Suppressor macrophage (primary cell): Measurements from ENCODE around the gene RAPGEF5.
"Not testable (repeated sequence)": the region's sequence is repeated elsewhere in the genome, so short reads cannot be mapped to it uniquely, and the experiment has no call there.

Experiments
- DNase-seq, 4 experiments: peaks; one replicate each; pipeline ENCODE4 v3.0.0-alpha.2; 2020 to 2022

RAPGEF5 gene

GRCh38 chr7:22113041-22113440 lies 243.9 kb downstream of the RAPGEF5 start:
- no peak for DNase-seq

- DNase-seq: no peak
Observed at GRCh38 chr7:22111661-22112060, 245.3 kb downstream of the RAPGEF5 start.

GRCh38 chr7:22110881-22111280 lies 246.1 kb downstream of the RAPGEF5 start:
- no peak for DNase-seq

- peak; percentile 76 to 83 (median 80) for DNase-seq
Observed at GRCh38 chr7:22110227-22110839, 246.6 kb downstream of the RAPGEF5 start.

DNA sequence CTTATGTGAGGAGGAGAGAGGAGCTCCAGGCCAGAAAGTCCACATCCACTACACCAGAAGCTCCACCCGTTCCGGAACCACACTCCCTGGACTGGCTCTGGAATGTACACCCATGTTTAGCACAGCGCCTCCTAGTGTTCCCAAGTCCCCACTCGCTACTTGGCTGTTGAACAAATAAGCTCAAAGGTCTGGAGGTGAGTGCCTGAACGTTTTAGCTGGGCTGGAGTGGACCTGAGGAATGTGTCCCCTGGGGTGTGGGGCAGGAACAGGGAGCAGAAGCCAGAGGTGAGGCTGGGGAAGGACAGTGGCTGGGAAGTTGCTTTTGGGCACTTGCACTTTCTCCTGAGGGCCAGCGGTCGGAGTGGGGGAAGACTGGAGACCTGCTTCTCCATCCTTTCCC lies 247.2 kb downstream of the RAPGEF5 start:
- DNase-seq: peak; percentile 50 to 65 (median 59)

DNA sequence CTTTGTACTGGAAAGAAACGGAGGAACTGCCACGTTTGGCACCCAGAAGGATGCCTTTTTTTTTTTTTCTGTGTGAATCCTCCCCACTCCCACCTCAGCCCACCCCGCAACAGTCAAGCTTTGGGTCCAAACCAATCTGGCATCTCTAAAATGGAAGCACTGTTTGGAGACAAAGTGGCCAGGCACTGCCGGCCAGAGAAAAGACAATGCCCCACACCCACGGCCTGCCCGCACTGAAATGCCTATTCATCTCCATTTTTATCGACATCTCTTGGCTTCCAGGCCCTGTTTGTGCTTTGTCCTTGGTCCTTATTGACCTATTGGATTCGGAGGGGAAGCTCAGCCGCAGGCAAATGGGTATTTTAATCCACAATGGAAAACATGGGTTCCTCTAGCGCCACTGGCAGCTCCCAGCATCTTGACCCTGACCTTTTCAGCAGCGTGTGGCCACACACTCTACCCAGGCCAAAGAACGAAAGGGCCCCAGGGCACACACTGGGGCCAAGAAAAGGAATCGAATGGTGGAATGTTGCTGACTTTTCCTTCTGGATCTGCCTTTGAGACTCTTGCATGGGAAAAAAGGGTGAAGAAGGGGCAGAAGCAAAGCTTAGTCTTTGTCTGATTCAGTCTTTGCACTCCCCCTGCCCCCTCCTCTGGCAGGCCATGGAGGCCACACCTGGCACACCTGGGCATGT lies 248.7 kb downstream of the RAPGEF5 start:
- no peak for DNase-seq

DNA sequence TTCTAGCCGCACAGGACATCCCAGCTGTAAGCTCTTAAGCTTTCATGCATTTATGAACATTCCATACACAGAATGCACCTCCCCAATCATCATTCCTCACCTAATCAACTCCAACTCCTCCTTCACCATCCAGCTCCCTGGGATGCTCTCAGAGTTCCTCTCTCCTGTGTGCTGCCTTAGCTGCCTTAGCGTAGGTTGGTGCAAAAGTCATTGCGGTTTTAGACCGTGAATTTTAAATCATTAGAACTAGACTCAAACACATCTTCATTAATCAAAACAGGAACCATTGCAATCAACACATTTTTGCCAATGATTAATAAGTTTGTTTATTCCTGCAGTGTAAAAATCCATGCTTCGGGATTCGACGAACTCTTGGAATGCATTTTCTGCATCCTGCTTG lies 251.4 kb downstream of the RAPGEF5 start:
- DNase-seq: no peak

DNA sequence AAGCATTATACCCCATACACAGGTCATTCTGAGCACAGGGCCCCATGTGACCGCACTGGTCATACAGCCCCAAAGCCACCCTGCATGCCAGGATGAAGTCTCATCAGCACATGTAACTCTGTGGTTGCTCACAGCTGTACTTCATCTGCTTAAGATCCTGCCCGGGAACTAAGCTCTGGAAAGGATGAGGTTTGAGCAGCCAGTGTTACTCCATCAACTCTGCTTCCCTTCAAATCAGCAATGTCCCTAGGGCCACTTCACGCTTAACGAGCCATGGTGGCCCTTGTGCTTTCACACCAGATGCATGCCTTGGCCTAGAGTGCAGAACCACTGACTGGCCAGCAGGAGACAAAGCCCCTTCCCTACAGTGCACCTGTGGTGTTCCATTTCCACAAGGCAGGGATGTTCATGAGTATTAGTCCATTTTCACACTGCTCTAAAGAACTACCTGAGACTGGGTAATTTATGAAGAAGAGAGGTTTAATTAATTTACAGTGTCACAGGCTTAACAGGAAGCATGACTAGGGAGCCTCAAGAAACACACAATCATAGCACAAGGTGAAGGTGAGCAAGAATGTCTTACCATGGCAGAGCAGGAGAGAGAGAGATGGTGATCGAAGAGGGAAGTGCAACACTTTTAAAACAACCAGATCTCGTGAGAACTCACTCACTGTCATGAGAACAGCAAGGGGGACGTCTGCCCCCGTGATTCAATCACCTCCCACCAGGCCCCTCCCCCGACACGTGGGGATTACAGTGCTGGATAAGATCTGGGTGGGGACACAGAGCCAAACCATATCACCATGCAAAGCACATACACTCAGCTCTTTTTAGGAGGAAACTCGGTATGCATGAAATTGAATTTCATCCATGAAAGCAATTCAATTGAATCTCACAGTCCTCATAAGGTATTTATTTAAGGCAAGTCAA lies 262.3 kb downstream of the RAPGEF5 start:
- no peak for DNase-seq

DNA sequence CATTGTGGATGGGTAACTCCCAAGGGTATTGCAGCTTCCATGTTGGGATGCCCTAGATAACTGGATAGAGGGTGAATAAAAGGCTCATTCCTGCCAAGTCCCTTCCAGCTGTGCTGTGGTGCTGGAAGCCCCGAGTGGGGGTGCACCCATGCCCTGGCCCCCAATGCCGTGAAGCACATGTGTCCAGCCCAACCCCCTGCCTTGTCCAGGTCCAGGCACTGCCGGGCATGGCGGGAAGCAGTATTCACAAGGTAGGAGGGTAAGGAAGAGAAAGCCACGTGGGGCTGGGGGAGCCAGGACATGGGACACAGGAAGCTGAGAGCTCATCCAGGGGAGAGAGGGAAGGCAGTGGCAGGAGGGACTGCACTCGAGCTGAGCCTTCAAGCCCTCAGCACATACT lies 263.0 kb downstream of the RAPGEF5 start:
- no peak for DNase-seq

GRCh38 chr7:22093001-22093400 lies 264.0 kb downstream of the RAPGEF5 start:
- no peak for DNase-seq

DNA sequence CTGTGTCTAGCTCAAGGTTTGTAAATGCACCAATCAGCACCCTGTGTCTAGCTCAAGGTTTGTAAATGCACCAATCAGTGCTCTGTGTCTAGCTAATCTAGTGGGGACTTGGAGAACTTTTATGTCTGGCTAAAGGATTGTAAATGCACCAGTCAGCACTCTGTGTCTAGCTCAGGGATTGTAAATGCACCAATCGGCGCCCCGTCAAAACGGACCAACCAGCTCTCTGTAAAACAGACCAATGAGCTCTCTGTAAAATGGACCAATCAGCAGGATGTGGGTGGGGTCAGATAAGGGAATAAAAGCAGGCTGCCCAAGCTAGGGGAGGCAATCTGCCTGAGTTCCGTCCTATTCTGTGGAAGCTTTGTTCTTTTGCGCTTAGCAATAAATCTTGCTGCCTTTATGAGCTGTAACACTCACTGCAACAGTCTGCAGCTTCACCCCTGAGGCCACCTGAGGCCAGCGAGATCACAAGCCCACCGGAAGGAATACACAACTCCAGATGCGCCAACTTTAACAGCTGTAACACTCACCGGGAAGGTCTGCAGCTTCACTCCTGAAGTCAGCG lies 265.9 kb downstream of the RAPGEF5 start:
- DNase-seq: not testable (repeated sequence)

GRCh38 chr7:22090512-22090911 lies 266.4 kb downstream of the RAPGEF5 start:
- no peak for DNase-seq

DNA sequence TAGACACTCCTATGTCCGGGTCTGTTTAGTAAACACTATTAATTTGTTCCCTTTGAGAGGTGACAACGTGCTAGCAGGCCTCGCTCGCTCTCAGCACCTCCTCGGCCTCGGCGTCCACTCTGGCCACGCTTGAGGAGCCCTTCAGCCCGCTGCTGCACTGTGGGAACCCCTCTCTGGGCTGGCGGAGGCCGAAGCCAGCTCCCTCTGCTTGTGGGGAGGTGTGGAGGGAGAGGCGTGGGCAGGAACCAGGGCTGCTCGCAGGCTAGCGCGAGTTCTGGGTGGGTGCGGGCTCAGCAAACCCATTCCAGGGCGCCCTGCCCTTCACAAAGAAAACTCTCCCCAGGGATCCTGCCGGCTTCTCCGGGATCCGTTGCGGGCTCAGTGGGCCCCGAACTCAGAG lies 266.8 kb downstream of the RAPGEF5 start:
- DNase-seq: no peak

DNA sequence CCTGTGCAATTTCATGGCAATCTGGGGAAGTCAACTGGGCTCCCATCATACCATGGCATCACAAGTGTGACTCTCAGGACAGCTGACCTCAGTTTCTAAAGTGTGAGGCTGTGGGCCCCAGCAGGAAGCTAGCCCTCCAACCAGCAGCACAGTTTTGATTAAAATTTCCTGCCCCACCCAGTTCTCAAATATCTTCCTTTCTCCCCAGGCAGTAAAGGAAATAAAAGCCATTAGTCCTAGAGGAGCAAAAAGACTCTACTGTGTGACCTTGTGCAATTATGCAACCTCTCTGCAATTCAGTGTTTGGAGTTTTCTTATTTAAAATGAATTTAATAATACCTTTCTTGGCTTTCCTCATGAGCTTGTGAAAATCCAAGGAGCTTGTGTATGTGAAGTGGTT lies 268.1 kb downstream of the RAPGEF5 start:
- no peak for DNase-seq

GRCh38 chr7:22087861-22088260 lies 269.1 kb downstream of the RAPGEF5 start:
- DNase-seq: no peak

DNA sequence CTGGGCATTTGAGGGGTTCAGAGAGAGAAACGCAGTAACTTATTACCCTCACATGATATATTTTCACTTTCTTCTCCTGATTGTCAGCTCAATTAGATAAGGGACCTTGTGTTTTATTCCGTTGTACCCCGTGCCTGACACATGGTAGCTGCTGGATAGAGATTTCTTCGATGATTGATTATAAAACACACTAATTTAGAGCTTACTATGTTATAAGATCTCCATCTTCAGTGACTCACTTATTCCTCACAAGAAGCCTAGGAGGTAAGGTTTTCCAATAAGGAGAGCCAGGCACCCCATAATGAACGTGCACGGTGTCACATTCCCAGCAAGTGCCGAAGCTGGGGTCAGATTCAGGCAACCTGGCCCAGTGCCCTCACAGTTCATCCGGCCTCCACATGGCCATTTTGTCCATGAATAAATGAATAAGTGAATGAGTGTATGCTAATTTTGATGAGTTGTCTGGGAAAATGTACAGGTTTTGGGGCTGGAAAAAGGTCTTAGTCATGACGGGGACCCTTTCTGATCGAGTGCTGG lies 273.2 kb downstream of the RAPGEF5 start:
- DNase-seq: no peak

GRCh38 chr7:22082886-22083703 lies 273.9 kb downstream of the RAPGEF5 start:
- DNase-seq: peak; percentile 84 to 92 (median 90)

- DNase-seq: peak in 2 of 4 experiments; percentile 8 to 12
Observed at GRCh38 chr7:22082553-22082885, 274.4 kb downstream of the RAPGEF5 start.

DNA sequence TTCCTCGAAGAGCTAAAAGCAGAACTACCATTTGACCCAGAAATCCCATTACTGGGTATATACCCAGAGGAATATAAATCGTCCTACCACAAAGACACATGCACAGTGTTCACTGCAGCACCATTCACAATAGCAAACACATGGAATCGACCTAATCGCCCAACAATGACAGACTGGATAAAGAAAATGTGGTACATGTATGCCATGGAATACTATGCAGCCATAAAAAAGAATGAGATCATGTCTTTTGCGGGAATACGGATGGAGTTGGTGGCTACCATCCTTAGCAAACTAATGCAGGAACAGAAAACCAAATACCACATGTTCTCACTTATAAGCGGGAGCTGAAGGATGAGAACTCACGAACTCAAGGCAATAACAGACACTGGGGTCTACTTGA lies 276.7 kb downstream of the RAPGEF5 start:
- not testable (repeated sequence) for DNase-seq

GRCh38 chr7:22078872-22079271 lies 278.1 kb downstream of the RAPGEF5 start:
- DNase-seq: not testable (repeated sequence)

GRCh38 chr7:22075561-22075960 lies 281.4 kb downstream of the RAPGEF5 start:
- no peak for DNase-seq

GRCh38 chr7:22074897-22075296 lies 282.1 kb downstream of the RAPGEF5 start:
- DNase-seq: no peak
